ENCODE results near the gene P4HB. TPM values are rescaled to one million over a fixed set of nuclear protein-coding genes. Genes with fewer than 3 reads are reported as not detected.
A peak's percentile ranks its signal among the peaks of the same experiment; 100 is the strongest.

Gene P4HB
- total RNA-seq, 3 donors from 2014 or later: 354 to 727 (median 491) TPM

DNA sequence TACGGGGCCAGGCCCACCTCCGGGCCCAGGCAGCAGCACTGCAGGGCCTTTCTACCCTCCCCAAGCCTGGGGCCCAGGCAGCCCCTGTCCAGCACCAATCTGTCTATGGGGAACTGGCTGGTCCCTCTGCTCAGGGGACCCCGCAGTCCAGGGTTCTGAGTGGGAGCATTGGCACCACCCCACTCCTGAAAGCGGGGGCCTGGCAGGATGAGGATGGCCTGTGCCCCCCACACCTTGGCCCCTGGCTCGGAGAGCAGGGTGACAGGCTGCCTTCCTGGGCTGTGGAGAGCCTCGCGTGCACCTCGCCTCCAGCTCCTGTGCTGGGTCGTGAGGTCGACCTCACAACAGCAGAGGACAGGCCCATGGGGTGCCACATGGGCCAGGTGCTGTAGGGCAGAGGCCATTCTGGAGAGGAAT is 43.1 kb upstream of the P4HB start:
- no peaks in the 10 kb centered on the region for H3K9me3 ChIP-seq
- peaks cover 10% of the 10 kb centered on the region for H3K4me1 ChIP-seq (ENCODE audit: low read depth)
- ATAC-seq (no peak), DNase-seq (no peak)
- intact Hi-C loops (cut with DNase I, micrococcal nuclease): no loop called here
- no peaks in the 10 kb centered on the region for H3K36me3 ChIP-seq (ENCODE audit: low read depth)
- TF ChIP-seq, protein P1, sequence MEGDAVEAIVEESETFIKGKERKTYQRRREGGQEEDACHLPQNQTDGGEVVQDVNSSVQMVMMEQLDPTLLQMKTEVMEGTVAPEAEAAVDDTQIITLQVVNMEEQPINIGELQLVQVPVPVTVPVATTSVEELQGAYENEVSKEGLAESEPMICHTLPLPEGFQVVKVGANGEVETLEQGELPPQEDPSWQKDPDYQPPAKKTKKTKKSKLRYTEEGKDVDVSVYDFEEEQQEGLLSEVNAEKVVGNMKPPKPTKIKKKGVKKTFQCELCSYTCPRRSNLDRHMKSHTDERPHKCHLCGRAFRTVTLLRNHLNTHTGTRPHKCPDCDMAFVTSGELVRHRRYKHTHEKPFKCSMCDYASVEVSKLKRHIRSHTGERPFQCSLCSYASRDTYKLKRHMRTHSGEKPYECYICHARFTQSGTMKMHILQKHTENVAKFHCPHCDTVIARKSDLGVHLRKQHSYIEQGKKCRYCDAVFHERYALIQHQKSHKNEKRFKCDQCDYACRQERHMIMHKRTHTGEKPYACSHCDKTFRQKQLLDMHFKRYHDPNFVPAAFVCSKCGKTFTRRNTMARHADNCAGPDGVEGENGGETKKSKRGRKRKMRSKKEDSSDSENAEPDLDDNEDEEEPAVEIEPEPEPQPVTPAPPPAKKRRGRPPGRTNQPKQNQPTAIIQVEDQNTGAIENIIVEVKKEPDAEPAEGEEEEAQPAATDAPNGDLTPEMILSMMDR (IDR thresholded peaks at IDR 0.05): no peak
- no peak overlapping the region for H3K4me3 ChIP-seq

DNA sequence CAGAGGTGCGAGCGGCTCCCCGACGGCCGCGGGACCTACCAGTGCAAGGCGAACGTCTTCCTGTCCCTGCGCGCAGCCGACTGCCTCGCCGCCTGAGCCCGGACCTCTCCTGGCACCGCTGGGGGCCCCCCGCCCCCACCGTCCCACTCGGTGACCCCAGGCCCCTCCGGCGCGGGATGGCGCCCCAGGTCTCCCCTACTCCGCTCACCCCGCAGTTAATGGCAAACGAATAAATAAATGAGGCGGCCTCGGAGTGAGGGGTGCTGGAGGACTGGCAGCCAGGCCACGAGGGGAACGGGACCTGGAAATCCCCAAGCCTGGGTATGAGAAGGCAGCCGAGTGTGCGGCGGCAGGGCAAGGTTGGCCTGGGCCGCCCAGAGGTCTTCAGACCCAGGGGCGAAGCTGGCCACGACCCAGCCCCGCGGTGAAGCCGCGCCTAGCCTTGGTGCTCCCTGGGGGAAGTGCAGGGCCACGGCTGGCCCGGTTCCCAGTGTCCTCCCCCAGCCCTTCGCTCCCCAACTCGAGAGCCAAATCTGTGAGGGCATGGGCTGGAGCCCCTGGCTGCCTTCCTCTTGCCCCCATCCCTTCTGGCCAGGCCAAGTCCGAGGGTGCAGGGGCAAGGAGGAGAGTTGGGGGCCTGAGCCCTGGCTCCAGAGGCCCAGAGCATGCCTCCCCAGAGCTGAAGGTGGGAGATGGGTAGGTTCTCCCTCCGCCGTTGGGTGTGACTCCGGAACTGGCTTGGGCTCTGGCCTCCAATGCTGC is 42.5 kb upstream of the P4HB start:
- H3K4me3 ChIP-seq: no peak overlapping the region
- ATAC-seq (peak; percentile 40), DNase-seq (peak in 2 of 3 donors; percentile 39 to 54)
- H3K36me3 ChIP-seq (ENCODE audit: low read depth): no peaks in the 10 kb centered on the region
- TF ChIP-seq, protein P1 (IDR thresholded peaks at IDR 0.05): no peak
- no peaks in the 10 kb centered on the region for H3K9me3 ChIP-seq
- intact Hi-C loops (cut with DNase I, micrococcal nuclease): no loop called here
- H3K4me1 ChIP-seq (ENCODE audit: low read depth): peaks cover 10% of the 10 kb centered on the region

DNA sequence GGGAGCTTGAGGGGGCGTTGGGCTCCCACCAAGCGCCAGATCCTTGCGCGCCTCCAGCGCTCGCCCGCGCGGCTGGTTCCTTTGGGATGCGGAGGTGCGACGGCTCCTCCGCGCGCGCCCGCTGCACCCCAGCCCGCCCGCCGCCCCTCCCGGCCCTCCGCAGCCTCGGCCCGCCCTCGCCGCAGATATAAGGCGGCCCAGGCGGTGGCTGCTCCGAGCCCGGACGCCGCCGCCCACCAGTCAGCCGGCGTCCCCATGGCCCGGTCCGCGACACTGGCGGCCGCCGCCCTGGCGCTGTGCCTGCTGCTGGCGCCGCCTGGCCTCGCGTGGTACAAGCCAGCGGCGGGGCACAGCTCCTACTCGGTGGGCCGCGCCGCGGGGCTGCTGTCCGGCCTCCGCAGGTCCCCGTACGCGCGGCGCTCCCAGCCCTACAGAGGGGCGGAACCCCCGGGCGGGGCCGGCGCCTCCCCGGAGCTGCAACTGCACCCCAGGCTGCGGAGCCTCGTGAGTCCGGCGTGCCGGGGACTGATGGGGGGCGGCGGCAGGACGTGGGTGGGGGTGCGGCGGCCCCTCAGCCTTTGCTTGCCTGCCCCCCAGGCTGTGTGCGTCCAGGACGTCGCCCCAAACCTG is 41.8 kb upstream of the P4HB start, which contains the start of gene NPB:
NPB (plus strand) TSS at position 216 of the 630 bp plus-strand sequence; CDS start at position 256, 40 bp downstream.
- Histone ChIP-seq H3K4me3 (no peak within 1 kb of the TSS), H3K4me1 (ENCODE audit: low read depth) (peaks cover 10% of the 10 kb centered on the region), H3K36me3 (ENCODE audit: low read depth) (no peaks in the 10 kb centered on the region), H3K9me3 (no peaks in the 10 kb centered on the region)
- intact Hi-C loops (cut with DNase I, micrococcal nuclease): no loop called here
- peak in 2 of 3 donors; percentile 52 to 58 for DNase-seq
- peak; percentile 65 for ATAC-seq
- TF ChIP-seq, protein P1 (IDR thresholded peaks at IDR 0.05): no peak

DNA sequence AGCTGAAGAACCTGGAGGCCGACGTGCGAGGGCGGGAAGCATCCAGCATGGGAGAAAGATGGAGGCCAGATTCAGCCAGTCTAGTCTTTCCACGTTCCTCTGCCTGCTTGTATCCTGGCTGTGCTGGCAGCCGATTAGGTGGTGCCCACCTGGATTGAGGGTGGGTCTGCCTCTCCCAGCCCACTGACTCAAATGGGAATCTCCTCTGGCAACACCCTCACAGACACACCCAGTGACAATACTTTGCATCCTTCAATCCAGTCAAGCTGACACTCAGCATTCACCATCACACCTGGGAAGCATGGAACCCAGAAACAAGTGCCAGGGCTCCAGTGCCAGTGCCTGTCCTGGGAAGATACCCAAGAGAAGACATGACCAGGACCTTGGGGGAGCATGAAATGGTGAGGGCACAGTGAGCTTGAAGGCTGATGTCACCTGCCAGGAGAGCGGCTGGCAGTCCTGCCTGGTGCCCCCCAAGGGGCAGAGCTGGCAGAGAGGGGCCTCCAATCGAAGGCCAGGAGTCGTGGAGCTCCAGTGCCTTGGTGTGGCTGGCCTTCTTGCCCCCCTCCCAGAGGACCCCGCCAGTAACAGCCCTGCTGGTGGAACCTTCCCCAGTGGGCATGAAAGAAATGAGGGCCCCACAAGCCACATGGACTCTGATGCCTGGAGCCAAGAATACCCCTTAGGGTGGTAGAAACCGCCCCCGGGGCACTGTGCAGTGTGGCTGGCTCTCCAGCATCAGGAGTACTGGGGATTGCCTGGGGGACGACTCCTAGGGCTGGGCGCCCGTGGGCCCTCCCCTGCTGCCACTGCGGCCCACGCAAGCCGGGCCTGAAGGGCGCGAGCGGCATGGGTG is 41.1 kb upstream of the P4HB start:
- ATAC-seq (peak; percentile 4), DNase-seq (no peak)
- Histone ChIP-seq H3K36me3 (ENCODE audit: low read depth) (no peaks in the 10 kb centered on the region), H3K4me1 (ENCODE audit: low read depth) (peaks cover 10% of the 10 kb centered on the region), H3K4me3 (no peak overlapping the region), H3K9me3 (no peaks in the 10 kb centered on the region)
- intact Hi-C loops (cut with DNase I, micrococcal nuclease): no loop called here
- TF ChIP-seq, protein P1 (IDR thresholded peaks at IDR 0.05): no peak

DNA sequence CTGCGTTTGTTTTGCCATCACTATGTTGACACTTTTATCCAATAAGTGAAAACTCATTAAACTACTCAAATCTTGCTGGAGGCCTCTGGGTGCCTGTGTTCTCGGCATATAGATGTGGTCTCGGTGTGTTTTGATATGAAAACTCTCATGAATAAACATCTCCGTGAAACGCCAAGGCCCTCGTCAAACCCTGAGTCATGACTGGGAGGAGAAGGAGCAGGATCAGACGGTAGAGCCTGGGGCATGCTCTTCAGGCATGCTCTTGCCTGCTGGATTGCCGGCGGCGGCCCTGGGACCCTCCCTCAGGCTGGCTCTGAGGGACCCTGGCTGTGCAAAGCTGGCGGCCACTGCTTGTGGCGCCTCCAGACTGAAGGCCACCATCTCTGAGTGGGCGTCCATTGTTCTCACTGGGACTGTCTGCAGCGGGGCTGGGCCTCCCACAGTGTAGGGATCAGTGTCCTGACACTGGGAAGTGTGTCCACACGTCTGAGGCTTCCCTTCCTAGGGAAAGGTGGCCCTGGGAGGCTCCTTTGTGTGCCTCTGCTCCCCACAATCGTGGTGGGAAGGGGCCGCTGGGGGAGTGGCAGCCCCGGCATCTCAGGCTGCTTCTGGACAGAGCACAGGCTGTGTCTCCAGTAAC is 40.0 kb upstream of the P4HB start:
- no peak for ATAC-seq
- intact Hi-C loops (cut with DNase I, micrococcal nuclease): no loop called here
- no peak for DNase-seq
- H3K9me3 ChIP-seq: no peaks in the 10 kb centered on the region
- TF ChIP-seq, protein P1 (IDR thresholded peaks at IDR 0.05): no peak
- H3K4me3 ChIP-seq: no peak overlapping the region
- H3K4me1 ChIP-seq (ENCODE audit: low read depth): peaks cover 10% of the 10 kb centered on the region
- H3K36me3 ChIP-seq (ENCODE audit: low read depth): no peaks in the 10 kb centered on the region
